ENCODE data around the gene COX7A1. TPM values are rescaled to one million over a fixed set of nuclear protein-coding genes. Genes with fewer than 3 reads are reported as not detected.

COX7A1 gene
- total and polyA plus RNA-seq, 10 of the 15 experiments (the other 5 are each of a cell fraction or from before 2014, with no cell fraction given): not detected

GRCh38 chr19:36115453-36116343 is 36.5 kb downstream of the COX7A1 start, which contains the start of gene TBCB (continued):
- TF ChIP-seq MEF2B (IDR thresholded peaks at IDR 0.05; ENCODE audit: partially characterized antibody, poor library complexity, severe bottlenecking): peak; percentile 0
- no peak for TF ChIP-seq ZBED1 (IDR thresholded peaks at IDR 0.05; ENCODE audit: borderline replicate concordance)
- no peak for TF ChIP-seq IKZF2 (IDR thresholded peaks at IDR 0.05)
- TF ChIP-seq E2F8 (IDR thresholded peaks at IDR 0.05; ENCODE audit: low read depth, partially characterized antibody): no peak
- peak; percentile 8; the same call in 1 of the 2 replicates for TF ChIP-seq LARP7 (IDR thresholded peaks at IDR 0.05)
- no peak for TF ChIP-seq MLLT1 (IDR thresholded peaks at IDR 0.05)
- no peak for TF ChIP-seq USF1 (IDR thresholded peaks at IDR 0.05; ENCODE audit: borderline replicate concordance, extremely low read length, insufficient read depth, low read depth, low read length)
- TF ChIP-seq PRDM15 (CRISPR knock-in tag; IDR thresholded peaks at IDR 0.05): no peak
- no peak for TF ChIP-seq RAD51 (IDR thresholded peaks at IDR 0.05)
- TF ChIP-seq BRCA1 (IDR thresholded peaks at IDR 0.05; ENCODE audit: low read depth, low read length): no peak
- no peak for TF ChIP-seq ZSCAN29 (IDR thresholded peaks at IDR 0.05)
- TF ChIP-seq NFIC (IDR thresholded peaks at IDR 0.05; ENCODE audit: low read depth, low read length): no peak
- TF ChIP-seq PML (IDR thresholded peaks at IDR 0.05; ENCODE audit: low read length): no peak
- TF ChIP-seq ZNF274 (IDR thresholded peaks at IDR 0.05; ENCODE audit: insufficient read depth, insufficient read length): no peak
- TF ChIP-seq, protein P1, sequence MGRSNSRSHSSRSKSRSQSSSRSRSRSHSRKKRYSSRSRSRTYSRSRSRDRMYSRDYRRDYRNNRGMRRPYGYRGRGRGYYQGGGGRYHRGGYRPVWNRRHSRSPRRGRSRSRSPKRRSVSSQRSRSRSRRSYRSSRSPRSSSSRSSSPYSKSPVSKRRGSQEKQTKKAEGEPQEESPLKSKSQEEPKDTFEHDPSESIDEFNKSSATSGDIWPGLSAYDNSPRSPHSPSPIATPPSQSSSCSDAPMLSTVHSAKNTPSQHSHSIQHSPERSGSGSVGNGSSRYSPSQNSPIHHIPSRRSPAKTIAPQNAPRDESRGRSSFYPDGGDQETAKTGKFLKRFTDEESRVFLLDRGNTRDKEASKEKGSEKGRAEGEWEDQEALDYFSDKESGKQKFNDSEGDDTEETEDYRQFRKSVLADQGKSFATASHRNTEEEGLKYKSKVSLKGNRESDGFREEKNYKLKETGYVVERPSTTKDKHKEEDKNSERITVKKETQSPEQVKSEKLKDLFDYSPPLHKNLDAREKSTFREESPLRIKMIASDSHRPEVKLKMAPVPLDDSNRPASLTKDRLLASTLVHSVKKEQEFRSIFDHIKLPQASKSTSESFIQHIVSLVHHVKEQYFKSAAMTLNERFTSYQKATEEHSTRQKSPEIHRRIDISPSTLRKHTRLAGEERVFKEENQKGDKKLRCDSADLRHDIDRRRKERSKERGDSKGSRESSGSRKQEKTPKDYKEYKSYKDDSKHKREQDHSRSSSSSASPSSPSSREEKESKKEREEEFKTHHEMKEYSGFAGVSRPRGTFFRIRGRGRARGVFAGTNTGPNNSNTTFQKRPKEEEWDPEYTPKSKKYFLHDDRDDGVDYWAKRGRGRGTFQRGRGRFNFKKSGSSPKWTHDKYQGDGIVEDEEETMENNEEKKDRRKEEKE (IDR thresholded peaks at IDR 0.05): no peak

Data from GM12878 (cell line).